ENCODE data around the gene GCLC.
A peak's percentile ranks its signal among the peaks of the same experiment; 100 is the strongest.

GCLC gene

GRCh38 chr6:53526000-53526399, 18.9 kb downstream of the GCLC start:
- no peak overlapping the region for H3K4me3 ChIP-seq (ENCODE audit: low read length)
- TF ChIP-seq CTCF (conservative IDR thresholded peaks at IDR 0.05; ENCODE audit: low read length): no peak
- no peak for DNase-seq (ENCODE audit: low read depth)

GRCh38 chr6:53524455-53524815, 20.5 kb downstream of the GCLC start:
- H3K4me3 ChIP-seq (ENCODE audit: low read length): no peak overlapping the region
- DNase-seq (ENCODE audit: low read depth): peak; percentile 71
- no peak for TF ChIP-seq CTCF (conservative IDR thresholded peaks at IDR 0.05; ENCODE audit: low read length)

- no peak for DNase-seq (ENCODE audit: low read depth)
- TF ChIP-seq CTCF (conservative IDR thresholded peaks at IDR 0.05; ENCODE audit: low read length): no peak
- H3K4me3 ChIP-seq (ENCODE audit: low read length): no peak overlapping the region
Observed at GRCh38 chr6:53523511-53524454, 21.1 kb downstream of the GCLC start.

GRCh38 chr6:53520320-53520928, 24.5 kb downstream of the GCLC start:
- H3K4me3 ChIP-seq (ENCODE audit: low read length): no peak overlapping the region
- no peak for DNase-seq (ENCODE audit: low read depth)
- no peak for TF ChIP-seq CTCF (conservative IDR thresholded peaks at IDR 0.05; ENCODE audit: low read length)

- no peak overlapping the region for H3K4me3 ChIP-seq (ENCODE audit: low read length)
- TF ChIP-seq CTCF (conservative IDR thresholded peaks at IDR 0.05; ENCODE audit: low read length): no peak
Observed at GRCh38 chr6:53518862-53519261, 26.0 kb downstream of the GCLC start.

GRCh38 chr6:53517021-53517420, 27.9 kb downstream of the GCLC start:
- TF ChIP-seq CTCF (conservative IDR thresholded peaks at IDR 0.05; ENCODE audit: low read length): no peak
- no peak overlapping the region for H3K4me3 ChIP-seq (ENCODE audit: low read length)
- DNase-seq (ENCODE audit: low read depth): peak; percentile 9

More at GRCh38 chr6:53518862-53519261, 26.0 kb downstream of the GCLC start:
- DNase-seq (ENCODE audit: low read depth): no peak

- no peak for TF ChIP-seq CTCF (conservative IDR thresholded peaks at IDR 0.05; ENCODE audit: low read length)
- H3K4me3 ChIP-seq (ENCODE audit: low read length): no peak overlapping the region
- DNase-seq (ENCODE audit: low read depth): no peak
Observed at GRCh38 chr6:53514677-53515076, 30.2 kb downstream of the GCLC start.
